MM.1S (cell line): ENCODE data around the gene MAP3K20.

Source experiments
- DNase-seq: peaks from one replicate; pipeline ENCODE4 v3.0.0-alpha.2; 2015
- H2AFZ ChIP-seq: fragments of 300-600 bp; sonication (generic); 2 replicates; pipeline ENCODE4 v1.6.0; 2016; ENCODE audit warnings: antibody characterized with exemption, low read length
- H3F3A ChIP-seq: fragments of 300-600 bp; sonication (generic); 2 replicates; pipeline ENCODE4 v1.6.1; 2016; ENCODE audit warnings: mild to moderate bottlenecking, antibody characterized with exemption, low read length, moderate library complexity, mixed read lengths; ENCODE audit not compliant: insufficient read depth
- H3K27ac ChIP-seq: fragments of 300-600 bp; sonication (generic); 2 replicates; pipeline ENCODE4 v1.5.1; 2016; ENCODE audit warnings: mild to moderate bottlenecking, low read length
- H3K27me3 ChIP-seq: fragments of 300-600 bp; sonication (generic); replicated peaks from 2 replicates; pipeline ENCODE4 v1.6.0; 2016; ENCODE audit warnings: low read length; ENCODE audit not compliant: insufficient read depth
- H3K36me3 ChIP-seq: fragments of 300-600 bp; sonication (generic); replicated peaks from 2 replicates; pipeline ENCODE4 v1.6.1; 2016; ENCODE audit warnings: mild to moderate bottlenecking, low read length, mixed read lengths; ENCODE audit not compliant: insufficient read depth
- H3K4me1 ChIP-seq: fragments of 300-600 bp; sonication (generic); 2 replicates; pipeline ENCODE4 v1.6.1; 2016; ENCODE audit warnings: low read length, mixed read lengths
- H3K4me2 ChIP-seq: fragments of 300-600 bp; sonication (generic); 2 replicates; pipeline ENCODE4 v1.6.0; 2016; ENCODE audit warnings: low read depth, low read length
- H3K4me3 ChIP-seq: fragments of 300-600 bp; sonication (generic); 2 replicates; pipeline ENCODE4 v1.5.1; 2016; ENCODE audit warnings: low read length, mixed read lengths
- H3K79me2 ChIP-seq: fragments of 300-600 bp; sonication (generic); 2 replicates; pipeline ENCODE4 v1.6.1; 2016; ENCODE audit warnings: mixed run types, low read length, mixed read lengths
- H3K9ac ChIP-seq: fragments of 300-600 bp; sonication (generic); 2 replicates; pipeline ENCODE4 v1.6.1; 2016; ENCODE audit warnings: low read length, mixed read lengths
- H3K9me2 ChIP-seq: fragments of 300-600 bp; sonication (generic); replicated peaks from 2 replicates; pipeline ENCODE4 v1.6.1; 2016; ENCODE audit warnings: mild to moderate bottlenecking, low read length, mixed read lengths; ENCODE audit not compliant: insufficient read depth
- H3K9me3 ChIP-seq: fragments of 300-600 bp; sonication (generic); replicated peaks from 2 replicates; pipeline ENCODE4 v1.6.1; 2016; ENCODE audit warnings: mild to moderate bottlenecking, low read length, mixed read lengths; ENCODE audit not compliant: insufficient read depth
- H4K20me1 ChIP-seq: fragments of 300-600 bp; sonication (generic); 2 replicates; pipeline ENCODE4 v1.6.1; 2016; ENCODE audit warnings: mild to moderate bottlenecking, low read length, moderate library complexity, mixed read lengths; ENCODE audit not compliant: insufficient read depth
- EZH2 ChIP-seq: fragments of 300-600 bp; sonication (generic); optimal IDR thresholded peaks from 2 replicates; pipeline ENCODE3; 2017; ENCODE audit warnings: low read depth, mild to moderate bottlenecking, antibody characterized with exemption, low read length, mixed read lengths
- EZH2phosphoT487 ChIP-seq: fragments of 300-600 bp; sonication (generic); IDR thresholded peaks from 2 replicates; pipeline ENCODE4 v1.6.1; 2018; ENCODE audit warnings: antibody characterized with exemption, low read length
- TF ChIP-seq, protein P1 (sequence below): fragments of 300-600 bp; sonication (generic); IDR thresholded peaks from 2 replicates; pipeline ENCODE4 v1.5.1; 2016; ENCODE audit warnings: antibody characterized with exemption, low read length, mixed read lengths

The MAP3K20 gene

DNA sequence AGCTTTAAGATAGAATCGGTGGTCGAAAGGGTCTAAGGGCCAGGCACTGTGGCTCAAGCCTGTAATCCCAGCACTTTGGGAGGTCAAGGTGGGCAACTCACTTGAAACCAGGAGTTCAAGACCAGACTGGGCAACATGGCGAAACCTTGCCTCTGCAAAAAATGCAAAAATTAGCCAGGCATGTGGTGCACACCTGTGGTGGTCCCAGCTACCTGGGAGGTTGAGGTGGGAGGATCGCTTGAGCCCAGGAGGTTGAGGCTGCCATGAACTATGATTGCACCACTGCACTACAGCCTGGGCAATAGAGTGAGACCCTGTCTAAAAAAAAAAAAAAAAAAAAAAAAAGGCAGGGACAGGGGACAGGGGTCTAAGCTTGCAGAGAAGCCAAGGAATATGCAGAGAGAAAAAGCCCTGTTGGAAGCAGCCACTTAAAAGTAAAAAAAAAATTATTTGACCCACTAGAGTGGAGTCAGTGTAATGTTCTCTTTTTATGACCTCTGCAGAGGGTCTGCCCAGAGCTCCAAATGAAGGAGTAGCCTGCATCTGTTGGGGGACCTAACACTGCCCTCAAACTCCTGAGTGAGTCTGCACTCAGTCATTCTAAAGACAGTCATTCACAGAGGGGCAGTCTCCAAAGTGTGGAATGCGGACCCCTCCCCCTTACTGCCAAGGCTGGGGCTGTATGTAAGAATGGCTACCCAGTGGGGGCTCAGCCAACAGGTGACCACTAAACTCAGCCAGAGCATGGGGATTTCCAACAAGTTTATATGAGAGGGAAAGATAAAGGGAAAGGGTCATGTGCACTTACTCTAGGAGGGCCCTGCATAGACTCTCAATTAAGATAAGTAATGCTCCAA, 160.5 kb downstream of the MAP3K20 start:
- H3K9me2 ChIP-seq = no peaks in the 10 kb centered on the region
- no peak overlapping the region for H2AFZ ChIP-seq
- H3K4me1 ChIP-seq = no peaks in the 10 kb centered on the region
- no peak for TF ChIP-seq EZH2
- no peak for TF ChIP-seq EZH2phosphoT487
- TF ChIP-seq, protein P1, sequence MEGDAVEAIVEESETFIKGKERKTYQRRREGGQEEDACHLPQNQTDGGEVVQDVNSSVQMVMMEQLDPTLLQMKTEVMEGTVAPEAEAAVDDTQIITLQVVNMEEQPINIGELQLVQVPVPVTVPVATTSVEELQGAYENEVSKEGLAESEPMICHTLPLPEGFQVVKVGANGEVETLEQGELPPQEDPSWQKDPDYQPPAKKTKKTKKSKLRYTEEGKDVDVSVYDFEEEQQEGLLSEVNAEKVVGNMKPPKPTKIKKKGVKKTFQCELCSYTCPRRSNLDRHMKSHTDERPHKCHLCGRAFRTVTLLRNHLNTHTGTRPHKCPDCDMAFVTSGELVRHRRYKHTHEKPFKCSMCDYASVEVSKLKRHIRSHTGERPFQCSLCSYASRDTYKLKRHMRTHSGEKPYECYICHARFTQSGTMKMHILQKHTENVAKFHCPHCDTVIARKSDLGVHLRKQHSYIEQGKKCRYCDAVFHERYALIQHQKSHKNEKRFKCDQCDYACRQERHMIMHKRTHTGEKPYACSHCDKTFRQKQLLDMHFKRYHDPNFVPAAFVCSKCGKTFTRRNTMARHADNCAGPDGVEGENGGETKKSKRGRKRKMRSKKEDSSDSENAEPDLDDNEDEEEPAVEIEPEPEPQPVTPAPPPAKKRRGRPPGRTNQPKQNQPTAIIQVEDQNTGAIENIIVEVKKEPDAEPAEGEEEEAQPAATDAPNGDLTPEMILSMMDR = no peak
- no peak overlapping the region for H3K4me2 ChIP-seq
- H3K79me2 ChIP-seq = no peaks in the 10 kb centered on the region
- no peak overlapping the region for H3K4me3 ChIP-seq
- H3K36me3 ChIP-seq = no peaks in the 10 kb centered on the region
- no peaks in the 10 kb centered on the region for H3F3A ChIP-seq
- no peaks in the 10 kb centered on the region for H3K27me3 ChIP-seq
- no peaks in the 10 kb centered on the region for H3K9me3 ChIP-seq
- DNase-seq = no peak
- H4K20me1 ChIP-seq = no peaks in the 10 kb centered on the region
- no peak overlapping the region for H3K27ac ChIP-seq
- no peak overlapping the region for H3K9ac ChIP-seq

DNA sequence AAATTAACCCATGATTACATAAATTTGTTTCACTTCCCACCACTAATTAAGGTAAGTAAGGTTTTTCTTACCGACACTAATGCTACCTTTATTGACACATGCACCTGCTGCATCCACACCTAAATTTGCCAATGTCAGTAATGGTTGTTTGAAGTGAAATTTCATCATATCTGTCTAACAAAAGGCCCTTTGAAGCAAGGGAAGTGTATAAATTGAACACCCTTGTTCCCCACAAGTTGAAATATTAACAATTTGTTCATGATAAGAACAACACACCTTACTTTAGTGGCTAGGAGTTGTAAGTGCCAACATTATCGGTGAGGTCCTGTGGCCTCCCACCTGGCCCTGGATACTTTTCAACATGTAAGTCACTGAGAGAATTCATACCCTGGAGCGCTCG, 162.7 kb downstream of the MAP3K20 start:
- Histone ChIP-seq H3K9ac (no peak overlapping the region), H4K20me1 (no peaks in the 10 kb centered on the region), H2AFZ (no peak overlapping the region), H3K9me2 (no peaks in the 10 kb centered on the region), H3K4me1 (no peaks in the 10 kb centered on the region), H3K27me3 (no peaks in the 10 kb centered on the region), H3K36me3 (no peaks in the 10 kb centered on the region), H3K4me2 (no peak overlapping the region), H3K4me3 (no peak overlapping the region), H3K9me3 (no peaks in the 10 kb centered on the region), H3F3A (no peaks in the 10 kb centered on the region), H3K79me2 (no peaks in the 10 kb centered on the region), H3K27ac (no peak overlapping the region)
- TF ChIP-seq EZH2 (no peak), EZH2phosphoT487 (no peak)
- TF ChIP-seq, protein P1 = no peak
- DNase-seq = no peak

DNA sequence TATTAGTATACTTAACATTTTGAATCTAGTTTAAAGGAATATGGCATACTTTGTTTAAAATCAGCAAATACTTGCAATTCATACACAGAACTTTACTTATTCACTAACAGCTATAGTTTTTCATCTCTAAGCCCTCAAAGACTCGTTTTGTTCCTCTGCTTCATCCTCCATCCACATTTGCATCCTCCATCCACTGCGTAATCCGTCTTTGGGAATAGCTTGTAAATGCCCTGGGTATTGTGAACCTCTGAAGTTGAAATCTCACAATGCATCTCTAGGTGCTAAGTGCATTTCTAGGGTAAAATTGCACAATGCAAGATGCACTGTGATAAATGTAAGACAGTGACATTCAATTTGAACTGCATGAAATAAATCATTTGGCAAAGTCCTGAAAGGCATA, 163.2 kb downstream of the MAP3K20 start:
- TF ChIP-seq EZH2 = no peak
- TF ChIP-seq, protein P1 = no peak
- TF ChIP-seq EZH2phosphoT487 = no peak
- no peaks in the 10 kb centered on the region for H3K4me1 ChIP-seq
- H4K20me1 ChIP-seq = no peaks in the 10 kb centered on the region
- H3K4me2 ChIP-seq = no peak overlapping the region
- no peak overlapping the region for H3K27ac ChIP-seq
- no peak overlapping the region for H3K9ac ChIP-seq
- H3K9me3 ChIP-seq = no peaks in the 10 kb centered on the region
- H3K36me3 ChIP-seq = no peaks in the 10 kb centered on the region
- no peak overlapping the region for H2AFZ ChIP-seq
- no peaks in the 10 kb centered on the region for H3F3A ChIP-seq
- no peaks in the 10 kb centered on the region for H3K79me2 ChIP-seq
- no peaks in the 10 kb centered on the region for H3K27me3 ChIP-seq
- H3K9me2 ChIP-seq = no peaks in the 10 kb centered on the region
- no peak for DNase-seq
- H3K4me3 ChIP-seq = no peak overlapping the region
